IPS-NIHi7 (cell line): ENCODE data around the gene SEC14L6.

Source experiments
- DNase-seq: peaks from one replicate; pipeline ENCODE4 v3.0.0; 2012; ENCODE audit warnings: mixed read lengths; ENCODE audit errors: extremely low spot score

The SEC14L6 gene

DNA sequence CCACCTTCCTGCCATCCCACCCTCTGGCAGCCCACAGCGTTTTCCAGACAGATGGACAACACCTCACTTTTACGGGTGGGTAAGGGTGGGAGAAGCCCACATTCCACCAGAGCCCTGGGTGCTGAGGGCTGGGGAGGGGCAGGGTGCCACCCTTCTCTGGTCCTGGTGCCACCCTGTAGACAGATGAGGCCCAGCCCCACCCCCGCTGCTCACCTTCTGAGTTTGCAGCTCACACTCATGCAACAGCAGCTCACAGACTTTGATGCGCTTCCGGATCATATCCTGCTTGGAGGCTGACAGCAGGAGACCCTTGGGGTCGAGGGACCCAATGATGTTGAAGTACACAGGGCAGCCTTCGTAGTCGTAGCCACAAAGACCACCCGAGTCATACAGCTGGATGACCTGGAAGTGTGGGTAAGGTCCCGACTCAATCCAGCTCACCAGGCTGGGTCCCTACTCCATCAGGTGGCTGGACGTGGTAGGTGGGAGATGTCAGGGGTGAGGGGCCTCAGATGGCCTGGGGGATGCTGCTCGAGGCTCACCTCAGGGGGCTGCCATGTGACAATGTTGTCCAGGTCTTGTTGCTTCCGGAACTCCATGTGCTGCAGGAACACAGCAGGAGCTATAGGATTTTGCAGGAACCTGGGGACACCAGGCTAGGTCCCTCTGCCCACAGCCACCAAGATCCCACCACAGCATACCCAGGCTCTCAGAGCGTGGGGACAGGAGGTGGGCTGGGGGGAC lies 51.3 kb downstream of the SEC14L6 start:
- DNase-seq = no peak

DNA sequence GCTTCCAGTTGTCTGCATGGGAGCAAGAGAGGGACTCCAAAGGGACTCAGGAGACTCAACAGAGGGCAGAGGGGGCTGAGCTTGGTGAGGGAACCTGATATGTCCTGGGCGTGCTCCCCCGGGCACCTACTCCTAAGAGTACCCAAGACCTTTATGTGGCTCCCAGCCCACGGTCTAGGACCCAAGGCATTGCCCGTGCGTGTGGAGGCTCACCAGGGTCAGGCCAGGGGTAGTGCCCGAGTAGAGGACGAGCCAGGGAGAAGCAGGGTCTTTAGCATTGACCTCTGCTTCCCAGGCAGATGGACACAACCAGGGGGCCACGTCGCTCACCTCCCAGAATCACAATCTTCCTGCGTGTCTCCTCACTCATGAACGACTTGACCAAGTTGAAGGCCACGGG lies 54.4 kb downstream of the SEC14L6 start:
- DNase-seq = no peak

DNA sequence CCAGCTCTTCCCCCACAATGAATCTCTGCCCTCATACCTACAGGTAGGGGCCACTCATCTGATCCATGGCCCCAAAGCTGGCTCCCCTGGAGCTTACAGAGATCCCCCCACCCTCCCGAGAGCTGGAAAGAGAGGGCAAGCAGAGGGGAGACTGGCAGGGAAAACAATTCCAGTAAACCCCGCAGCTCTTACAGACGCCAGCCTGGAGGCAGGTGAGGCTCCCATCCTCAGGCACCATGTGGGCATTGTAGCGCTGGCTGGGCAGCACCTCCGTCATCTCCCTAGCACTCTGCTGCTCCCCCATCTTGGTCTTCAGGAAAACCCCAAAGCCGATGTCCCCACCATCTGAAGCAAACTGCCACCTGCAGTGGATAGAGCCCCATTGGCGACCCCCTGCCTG lies 55.2 kb downstream of the SEC14L6 start:
- DNase-seq = no peak

DNA sequence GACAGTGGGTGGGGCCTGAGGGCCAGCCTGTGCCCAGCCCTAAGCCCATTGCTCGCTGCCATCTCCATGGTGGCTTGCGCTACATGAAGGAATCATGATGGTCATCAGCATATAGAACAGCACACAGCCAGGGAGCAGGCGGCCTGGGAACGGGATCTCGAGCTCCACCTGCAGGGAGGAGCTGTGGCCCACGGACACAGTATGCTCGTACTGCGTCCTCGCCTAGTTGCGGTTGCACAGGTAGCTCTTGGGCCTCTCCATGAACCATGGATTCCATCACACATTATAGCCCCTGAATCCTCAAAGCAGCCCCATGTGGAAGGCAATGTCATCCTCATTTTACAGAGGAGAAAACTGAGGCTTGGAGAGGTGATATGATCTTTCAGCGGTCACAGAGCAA lies 56.1 kb downstream of the SEC14L6 start:
- DNase-seq = peak; percentile 50

DNA sequence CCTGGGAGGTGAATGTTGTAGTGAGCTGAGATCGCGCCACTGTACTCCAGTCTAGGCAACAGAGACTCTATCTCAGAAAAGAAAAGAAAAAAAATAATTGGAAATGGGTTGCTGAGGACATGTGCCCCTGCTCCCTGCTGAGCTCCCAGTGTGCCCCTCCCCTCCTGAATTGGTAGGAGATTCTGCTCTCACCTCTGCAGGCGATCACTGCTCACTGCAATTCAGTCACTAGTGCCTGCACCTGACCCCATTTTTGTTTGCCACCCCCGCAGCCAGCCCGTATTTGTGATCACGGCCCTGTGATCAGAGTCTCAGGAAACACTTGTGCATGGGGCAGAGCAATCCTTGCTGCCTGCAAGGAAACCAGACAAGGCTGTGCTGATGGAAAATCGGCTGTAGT lies 58.4 kb downstream of the SEC14L6 start:
- DNase-seq = peak; percentile 38

DNA sequence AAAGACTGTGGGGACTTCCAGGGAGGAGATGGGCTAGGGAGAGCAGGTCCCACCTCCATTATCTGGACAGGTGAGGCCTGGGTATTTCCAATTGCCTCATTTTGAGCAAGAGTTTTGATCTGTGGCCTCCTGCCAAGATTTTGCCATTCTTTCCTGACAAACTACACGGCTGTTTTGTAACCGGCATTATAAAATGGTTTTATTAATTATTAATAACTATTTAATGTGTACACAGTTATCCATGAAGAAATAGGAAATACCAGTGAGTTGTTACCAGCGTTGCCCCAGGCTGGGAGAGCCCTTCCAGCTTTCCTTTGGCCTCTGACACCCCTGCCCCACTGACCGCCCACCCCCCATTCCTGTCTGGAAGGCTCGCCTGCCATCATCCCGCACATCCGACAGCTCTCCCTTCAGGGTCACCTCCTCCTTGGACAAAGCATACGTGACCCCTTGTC lies 59.9 kb downstream of the SEC14L6 start:
- no peak for DNase-seq

DNA sequence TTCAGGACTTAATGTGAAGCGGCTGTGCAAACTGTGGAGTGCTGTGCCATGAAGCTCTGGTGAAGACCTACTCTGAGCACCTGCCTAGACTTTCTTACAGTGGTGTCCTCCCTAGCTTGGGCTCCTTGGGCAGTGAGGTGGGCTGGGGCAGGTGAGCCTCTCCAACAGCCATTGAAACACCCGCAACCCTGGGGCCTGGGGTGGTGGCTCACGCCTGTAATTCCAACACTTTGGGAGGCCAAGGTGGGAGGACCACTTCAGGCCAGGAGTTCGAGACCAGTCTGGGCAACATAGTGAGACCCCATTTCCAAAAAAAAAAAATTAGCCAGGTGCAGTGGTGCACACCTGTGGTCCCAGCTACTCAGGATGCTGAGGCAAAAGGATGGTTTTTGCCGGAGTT lies 60.4 kb downstream of the SEC14L6 start:
- no peak for DNase-seq

DNA sequence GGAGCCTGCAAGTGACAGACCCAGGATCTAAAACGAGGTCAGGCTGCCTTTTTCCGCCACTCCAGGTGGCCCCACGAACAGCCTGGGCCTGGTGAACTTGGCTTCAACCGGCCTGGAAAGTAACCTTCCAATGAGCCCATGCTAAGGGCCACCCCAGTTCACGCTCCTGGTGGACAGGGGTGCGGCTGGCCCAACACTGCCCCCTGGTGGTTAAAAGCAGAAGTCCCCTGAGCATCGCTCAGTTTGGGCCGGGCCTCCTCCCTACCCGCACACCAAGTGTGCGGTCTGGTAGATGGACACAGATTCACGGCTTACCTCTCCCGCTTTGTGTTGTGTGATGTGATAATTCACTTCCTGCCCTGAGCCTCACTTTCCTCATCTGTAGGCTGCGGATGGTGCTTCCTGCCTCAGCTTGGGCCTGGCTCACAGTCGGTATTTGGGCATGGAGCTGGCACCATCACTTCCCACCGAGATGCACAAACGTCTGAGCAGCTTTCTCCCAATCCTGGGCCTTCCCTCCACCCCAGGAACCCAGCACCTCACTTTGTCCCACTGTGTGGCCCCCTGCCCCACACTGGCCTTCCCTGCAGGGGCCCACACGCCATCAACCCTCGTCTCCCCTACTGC lies 61.1 kb downstream of the SEC14L6 start:
- peak; percentile 99 for DNase-seq

DNA sequence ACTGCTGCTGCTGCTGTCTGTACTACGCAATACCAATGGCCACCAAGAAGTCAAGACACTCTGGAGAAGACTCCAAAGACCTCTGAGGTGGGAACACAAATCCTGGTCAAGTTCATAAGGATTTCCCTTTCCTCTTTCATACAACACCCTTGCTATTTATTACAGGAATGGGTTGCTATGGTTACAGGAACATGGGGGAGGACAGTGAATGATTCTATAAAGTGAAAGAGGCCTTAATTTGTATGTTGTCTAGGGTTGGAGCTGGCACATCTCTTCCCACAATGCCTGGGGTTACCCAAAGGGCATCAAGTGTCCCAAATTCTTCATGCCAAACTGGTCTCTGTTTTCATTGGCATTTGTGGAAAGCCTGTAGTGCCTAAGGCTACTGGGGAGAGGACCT lies 63.4 kb downstream of the SEC14L6 start:
- no peak for DNase-seq

DNA sequence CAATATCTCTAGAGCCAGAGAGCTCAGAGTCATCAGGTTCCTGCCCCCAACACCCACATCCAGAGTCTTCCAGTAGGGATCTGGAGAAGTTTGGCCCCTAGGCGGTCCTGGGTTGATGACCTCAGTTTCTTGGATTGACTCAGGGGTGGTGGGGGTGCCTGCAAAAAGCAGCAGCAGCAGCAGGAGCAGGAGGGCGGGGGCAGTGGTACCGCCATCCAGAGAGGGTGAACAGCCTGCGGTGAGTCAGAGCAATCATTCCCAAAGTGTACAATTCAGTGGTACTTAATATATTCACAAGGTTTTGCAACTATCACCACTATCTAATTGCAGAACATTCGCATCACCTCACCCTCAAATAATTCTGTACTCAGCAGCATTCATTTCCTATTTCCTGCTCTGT lies 64.8 kb downstream of the SEC14L6 start:
- DNase-seq = no peak

DNA sequence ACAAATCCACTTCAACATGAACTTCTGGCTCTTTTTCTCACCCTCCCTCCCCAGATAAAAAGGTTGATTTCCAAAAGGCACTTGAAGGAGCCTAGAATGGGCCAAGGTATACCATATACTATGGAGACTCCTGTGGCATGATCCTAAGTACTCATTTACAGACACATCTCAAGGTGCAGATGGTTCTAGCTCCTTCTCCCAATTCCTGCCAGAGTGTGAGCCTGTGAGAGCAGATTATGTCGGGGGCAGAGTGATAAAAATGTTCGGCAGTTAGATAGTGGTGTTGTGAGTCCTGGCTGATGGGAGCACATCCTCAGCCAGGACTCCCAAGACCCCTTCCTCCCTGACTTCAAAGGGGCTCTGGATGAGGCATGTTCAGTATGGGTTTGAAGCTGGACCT lies 66.6 kb downstream of the SEC14L6 start:
- DNase-seq = no peak

DNA sequence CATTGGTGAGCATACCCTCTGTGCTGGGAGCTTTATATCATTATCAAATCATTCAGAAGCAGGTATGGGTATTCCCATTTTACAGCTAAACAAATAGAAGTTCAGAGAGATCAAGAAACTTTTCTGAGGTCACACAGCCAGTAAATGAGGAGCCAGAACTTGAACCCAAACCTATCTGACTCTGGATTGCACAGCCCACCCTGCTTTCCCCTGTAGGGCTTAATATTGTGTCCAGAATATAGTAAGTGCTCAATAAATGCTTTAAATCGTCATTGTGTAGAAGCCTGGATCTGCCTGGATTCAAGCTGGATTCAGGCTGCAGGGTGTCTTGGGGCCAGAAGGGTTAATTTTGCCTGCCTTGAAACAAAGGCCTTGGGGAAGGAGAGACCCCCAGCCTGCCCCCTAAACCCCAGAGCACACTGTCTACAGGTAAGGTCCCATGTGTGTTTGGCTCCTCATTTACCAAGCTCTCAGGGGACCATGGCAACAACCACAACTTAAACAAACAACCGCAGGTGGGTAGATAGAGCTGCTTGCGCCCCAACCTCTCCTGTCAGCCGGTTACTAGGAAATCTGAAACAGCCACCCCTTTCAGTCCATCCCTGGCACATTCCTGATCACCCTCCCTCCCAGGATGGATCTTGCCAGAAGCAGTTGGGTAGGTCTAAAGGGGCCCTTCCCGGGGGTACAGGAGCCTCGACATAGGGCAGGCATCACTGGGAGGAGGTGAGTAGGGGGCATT lies 71.7 kb downstream of the SEC14L6 start:
- no peak for DNase-seq

DNA sequence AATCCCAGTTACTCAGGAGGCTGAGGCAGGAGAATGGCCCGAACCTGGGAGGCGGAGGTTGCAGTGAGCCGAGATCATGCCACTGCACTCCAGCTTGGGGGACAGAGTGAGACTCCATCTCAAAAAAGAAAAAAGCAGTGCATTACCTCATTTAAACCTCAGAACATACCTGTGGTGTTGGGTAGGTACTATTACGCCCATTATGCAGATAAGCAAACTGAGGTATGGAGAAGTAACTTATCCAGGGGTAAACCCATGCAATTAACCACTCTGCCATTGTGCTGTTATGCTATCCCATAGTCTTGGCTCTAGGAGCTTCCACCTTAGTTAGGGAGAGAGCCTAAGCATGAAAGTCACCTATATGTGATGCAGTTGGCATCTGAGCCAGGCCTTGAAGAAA lies 72.4 kb downstream of the SEC14L6 start:
- DNase-seq = no peak

DNA sequence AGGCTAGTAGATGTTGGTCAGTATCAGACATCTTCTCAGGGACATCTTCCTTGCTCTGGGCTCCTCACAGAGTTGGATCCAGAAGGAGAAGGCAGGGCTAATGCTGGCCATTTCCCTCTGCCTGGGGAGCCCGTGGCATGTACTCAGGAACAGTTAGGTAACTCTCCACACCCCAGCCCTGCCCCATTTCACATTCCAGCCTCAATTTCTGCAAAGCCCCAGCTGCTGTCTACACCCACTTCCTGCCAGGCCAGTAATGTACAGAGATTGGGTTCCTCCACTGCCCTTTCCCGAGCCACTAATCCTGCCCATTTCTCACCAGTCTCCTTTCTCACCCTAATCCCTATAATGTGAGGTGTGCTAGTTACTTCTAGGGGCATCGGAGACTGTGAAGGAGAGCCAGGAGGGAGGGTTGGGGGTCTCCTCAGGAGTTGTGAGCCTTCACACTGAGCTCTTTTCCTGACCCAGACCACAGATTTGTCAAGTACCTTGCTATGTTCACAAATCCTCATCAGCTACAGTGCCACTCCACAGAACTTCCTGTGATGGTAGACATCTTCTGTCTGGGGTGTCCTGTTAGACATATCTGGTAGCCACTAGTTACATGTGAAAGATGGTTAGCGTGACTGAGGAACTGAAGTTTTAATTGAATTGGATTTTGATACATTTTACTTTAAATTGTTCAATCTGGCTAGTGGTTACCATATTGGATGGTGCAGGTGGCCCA lies 73.4 kb downstream of the SEC14L6 start:
- DNase-seq = no peak
